Cortex of kidney (tissue), 1 donor: ENCODE results near the gene GTF3A.

ENCODE experiments used
- DNase-seq: peaks from one replicate; lab custom pipeline; 2025; lab: John Stamatoyannopoulos, UW

The GTF3A gene

DNA sequence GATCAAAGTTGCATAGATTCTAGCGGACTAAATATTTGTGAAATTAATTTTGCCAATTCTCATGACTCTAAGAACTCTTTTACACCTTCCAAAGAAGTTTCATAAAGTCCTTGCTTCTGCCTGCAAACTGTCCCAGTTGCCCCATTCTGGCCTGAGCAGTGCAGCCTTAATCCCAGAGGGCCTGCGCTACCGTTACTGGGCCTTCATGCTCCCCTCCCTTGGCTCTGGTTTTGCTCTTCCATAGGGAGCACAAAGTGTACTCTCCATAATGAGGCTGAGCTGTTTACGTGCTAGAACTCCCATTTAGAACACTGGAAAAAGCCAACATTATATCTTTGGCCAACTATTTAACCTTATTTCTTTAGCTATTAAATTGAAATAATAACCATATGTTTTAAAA is 23.9 kb downstream of the GTF3A start:
- no peak for DNase-seq

DNA sequence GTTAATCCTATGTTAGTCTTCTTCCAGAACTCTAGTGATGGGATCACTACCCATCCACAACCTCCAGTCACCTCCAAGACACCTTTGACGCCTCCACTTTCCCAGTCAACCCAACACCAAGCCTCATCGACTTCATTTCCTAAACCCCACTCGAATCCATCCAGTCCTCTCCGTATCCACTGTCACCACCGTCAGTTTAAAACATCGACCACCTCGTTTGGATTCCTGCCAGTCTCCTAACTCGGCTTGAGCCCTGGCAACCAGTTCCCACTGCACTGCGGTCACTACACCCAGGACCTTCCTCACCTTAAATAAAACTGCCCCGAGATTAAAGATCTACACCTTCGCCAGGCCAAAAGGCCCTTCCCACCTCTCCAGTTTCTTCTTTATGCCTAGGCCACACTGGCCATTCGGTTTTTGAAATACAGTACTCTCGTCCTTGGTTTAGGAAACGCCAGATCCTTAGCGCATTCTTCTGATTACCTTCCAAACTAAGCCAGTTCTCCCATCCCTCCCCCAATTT is 24.7 kb downstream of the GTF3A start:
- no peak for DNase-seq

DNA sequence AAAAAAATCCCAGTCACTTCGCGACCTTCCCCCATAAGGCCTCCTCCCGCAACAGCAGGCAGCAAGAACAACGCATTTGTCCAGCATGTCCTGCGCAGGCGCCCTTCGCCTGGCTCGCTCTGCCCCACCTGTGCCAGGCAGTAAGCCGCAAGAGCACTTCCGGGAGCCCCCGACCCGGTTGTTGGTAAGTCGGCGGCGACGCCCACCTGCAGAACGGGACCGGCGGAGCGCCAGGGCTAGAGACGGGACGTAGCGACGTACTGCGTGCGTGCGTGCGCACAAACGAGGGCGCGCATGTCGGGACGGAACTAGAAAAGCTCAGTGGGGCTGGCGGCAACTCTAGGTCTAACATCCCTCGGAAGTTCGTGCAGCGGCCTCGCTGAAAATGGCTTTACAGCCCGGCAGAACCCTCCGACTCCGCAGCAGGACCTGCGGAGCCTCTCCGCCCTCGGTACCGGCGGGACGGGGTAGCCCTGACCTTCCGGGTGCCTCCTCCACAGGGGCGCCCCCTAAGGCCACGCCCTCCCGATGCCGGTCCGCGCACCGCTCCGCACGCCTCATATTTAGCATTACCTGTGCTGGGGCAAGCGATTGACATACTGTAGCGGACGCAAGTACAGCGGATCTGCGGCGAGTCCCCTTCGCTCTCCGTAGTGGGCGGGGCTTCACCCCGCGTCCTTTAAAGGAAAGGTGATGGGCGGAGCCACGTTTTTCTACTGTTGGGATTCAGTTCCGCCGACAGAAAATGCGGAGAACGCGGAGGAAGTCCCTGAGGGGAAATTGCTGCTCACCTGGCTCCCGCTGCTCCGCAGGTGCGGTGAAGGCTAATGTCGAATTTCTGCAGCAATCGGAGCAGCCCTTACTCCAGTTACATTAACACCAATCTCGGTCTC is 25.8 kb downstream of the GTF3A start, which contains the start of gene MTIF3:
Gene MTIF3, minus strand, starts transcription at position 629 of the 893 bp plus-strand sequence. CDS start 10,116 bp downstream, outside the sequence.
- DNase-seq: peak; percentile 39

DNA sequence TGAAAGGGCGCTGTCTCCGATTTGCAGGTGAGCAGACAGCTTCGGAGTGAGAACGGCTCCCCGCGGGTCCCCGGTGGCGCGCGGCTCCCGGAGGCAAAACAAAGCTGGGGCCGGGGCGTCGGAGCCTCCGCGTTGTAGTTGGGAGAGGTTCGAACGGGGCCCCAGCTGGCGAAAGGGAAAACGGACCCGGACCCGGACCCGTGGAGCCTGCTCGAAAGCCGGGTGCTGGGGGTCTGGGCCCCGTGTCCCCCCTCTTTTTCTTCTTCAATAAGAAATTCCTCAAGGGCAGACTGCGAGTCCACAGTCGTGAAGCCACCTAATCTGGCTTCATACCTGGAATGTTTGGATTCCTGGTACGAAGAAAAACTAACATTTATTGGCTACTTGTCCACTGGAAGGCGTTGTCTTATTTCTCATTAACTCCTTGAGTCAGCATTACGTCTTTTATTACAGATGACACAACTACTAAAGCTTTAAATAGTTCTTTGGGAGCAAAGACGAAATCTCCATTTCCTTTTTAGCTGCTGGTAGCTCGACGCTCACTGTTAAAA is 26.6 kb downstream of the GTF3A start:
- DNase-seq: no peak

DNA sequence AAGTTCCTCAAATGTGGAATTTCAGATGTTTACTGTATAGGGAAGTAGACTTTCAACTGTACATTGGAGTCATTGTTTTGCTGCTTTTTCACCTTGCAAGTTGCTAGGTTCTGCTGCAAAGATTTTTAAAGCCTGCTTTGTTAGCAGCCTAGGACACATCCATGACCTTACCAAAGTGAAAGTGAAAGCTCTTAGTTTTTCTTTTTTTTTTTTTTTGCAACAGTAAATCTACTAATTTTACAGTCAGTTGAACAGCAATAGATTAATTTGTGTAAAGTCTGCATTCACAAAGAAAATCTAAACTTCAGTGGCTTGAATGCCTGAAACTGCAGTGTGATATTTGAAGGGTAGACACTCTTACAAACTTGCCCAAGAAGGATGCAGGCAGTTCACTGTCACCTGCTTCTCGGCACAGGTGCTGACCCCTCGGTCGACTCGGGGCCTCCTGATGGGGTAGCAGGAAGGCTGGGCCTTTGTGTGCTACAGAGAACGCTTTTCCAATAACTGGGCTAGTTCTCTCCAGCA is 31.0 kb downstream of the GTF3A start:
- DNase-seq: no peak

DNA sequence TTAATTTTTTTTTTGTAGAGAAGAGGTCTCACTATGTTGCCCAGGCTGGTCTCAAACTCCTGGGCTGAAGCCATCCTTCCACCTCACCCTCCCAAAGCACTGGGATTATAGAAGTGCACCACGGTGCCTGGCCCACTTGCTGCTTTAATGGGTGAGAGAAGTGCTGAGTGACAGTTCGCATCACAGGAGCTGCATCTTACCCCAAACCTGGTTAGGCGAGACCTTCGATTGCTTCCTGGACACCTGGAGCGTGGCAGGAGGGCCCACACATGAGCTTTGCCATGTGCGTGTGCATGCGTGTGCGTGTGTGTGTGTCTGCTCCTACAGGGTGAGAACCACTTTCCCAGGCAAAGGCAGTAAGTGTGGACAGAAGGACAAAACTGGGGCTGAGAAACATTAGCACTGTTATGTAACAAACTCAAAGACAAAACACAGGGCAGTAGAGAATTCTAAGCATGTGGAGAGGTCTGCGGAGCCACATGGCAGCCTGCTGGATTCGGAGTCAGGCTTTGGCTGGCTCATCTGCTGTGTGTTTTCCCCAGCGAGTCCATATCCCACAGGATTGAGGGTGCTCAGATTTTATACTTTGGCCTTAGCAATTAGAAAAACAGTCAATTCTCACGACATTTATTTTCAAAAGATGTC is 37.6 kb downstream of the GTF3A start:
- no peak for DNase-seq

DNA sequence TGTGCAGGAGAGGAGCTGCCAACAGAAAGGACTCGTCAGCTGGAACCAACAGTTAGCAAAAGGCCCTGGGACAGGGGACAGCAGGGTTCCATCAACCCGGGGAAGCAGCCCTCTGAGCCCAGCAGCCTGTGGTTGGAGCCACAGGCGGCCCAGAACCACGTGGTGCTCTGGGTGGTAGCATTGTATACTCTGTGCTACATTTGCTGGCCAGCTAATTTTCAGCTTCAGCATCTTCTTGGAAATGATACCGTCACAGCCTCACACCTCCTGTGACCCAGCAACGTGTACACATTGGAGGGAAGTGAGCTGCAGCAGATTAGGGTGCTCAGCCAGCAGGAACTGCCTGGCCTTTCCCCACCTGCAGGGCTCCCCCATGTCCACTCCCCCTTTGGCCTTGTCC is 39.1 kb downstream of the GTF3A start:
- DNase-seq: no peak

DNA sequence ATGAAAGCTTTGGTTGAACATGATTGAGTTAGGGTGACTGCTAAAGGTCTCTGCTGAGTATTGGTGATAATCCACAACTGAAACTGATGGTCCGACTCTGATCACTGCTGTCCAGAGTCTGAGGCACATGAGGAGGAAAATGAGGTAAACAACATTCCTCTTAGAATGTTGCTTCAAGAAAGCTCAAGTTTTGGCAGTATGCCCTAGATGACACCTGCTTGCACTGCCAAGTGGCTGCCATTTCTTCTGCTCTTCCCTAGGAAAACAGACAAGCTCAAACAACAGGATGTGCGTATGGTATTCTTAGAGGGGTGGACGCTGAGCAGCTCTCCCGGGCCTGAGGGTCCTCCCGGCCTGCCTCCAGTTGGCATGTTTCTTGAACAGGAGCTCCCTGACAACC is 41.2 kb downstream of the GTF3A start:
- no peak for DNase-seq

DNA sequence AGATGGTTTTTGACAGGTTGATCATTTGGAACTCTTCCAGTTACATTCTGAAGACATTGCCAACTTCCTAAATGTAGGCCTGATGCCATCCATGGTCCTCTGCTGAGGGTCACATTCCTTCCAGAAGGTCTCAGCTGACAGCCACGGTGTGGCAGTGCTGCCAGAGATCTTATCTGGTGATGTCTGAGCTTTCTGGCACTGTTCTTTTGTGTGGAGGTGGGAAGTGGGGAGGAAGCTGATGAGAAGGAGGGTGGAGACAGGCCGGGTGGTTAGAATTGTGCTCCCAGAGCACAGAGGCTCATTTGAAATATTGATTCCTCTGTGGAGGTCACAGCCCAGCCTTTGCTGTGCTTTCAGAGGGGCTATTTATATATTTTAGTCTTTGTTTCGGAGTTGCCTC is 42.1 kb downstream of the GTF3A start:
- no peak for DNase-seq

DNA sequence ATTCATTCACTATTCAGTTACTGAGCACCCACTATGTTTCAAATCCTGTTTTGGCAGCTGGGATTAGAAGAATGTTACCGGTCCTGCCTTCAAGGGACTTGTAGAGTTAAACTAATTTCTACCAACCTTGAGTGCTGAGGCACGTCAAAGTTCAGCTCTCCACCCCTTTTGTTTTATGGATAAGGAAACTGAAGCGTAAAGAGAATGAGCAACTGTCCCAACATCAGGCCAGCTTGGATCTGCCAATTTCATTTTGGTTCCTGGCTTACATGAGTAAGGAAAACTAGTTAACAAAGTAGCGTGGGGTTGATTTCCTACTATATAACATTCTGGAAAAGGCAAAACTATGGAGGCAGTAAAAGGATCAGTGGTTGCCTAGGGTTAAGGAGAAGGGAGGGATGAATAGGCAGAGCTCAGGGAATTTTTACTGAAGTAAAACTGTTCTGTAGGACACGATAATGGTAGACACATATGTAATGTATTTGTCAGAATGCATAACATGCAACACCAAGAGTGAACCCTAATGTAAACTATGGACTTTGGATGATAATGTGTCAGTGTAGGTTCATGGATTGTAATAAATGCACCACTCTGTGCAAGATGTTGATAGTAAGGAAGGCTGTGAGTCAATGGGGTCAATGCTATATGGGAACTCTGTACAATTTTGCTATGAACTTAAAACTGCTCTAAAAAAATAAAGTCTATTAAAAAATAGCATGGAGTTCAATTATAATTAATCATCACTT is 45.8 kb downstream of the GTF3A start:
- DNase-seq: no peak

DNA sequence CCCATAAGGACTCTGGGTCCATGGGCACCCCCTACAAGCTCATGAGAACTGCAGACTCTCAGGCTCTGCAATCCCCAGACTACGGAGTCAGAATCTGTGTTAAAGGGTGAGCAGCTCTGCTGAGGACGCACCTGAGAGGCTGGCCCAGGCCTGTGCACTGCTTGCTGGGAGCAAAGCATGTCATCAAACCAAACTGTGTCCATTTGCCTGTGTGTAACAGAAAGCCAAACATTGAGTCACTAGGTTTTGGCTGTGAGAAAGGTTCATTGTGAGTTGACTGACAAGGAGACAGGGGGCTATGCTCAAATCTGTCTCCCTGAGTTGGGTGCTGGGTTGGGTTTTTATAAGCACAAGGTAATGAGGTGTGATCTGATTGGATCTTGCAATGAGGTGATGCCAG is 48.0 kb downstream of the GTF3A start:
- no peak for DNase-seq

DNA sequence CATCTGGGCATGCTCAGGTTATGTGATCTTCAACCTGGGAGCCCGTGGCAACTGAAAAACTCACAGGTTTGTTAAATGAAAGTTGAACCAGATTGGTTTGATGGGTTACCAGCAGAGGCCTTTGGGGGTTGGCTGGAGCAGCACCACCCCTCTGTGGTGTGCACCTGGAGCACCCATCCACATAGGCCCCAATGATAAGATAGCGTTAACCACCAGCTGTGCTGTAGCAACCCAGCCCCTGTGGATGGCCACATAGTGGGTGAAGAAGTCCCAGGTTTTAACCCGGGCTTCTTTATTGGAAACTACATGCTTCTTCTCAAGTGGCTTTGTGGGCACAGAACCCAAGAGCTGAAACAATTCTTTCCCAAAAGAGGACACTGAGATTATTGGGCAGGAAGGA is 48.5 kb downstream of the GTF3A start:
- DNase-seq: no peak

DNA sequence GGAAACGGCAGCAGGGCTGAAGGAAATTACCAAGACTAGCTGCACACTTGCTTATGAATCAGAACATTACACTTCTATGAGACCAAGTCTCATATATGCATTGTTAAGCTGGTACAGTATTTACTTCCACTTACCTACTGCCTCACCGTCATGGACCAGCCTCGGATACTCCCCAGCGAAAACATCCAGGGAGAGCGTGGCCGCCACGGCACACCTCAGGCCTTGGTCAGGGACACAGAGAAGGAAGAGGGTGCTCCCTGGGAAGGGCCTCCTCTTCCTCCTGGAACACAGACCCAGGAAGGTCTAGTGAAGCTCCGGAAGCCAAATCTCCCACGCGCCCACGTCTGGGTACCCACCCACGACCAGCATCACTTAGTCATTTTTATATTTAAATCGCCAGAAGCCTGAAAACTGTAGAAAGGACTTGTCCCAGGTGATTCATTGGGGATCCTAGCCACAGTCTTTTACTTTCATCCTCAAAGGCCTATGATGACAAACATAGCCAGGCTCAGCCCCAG is 50.4 kb downstream of the GTF3A start:
- DNase-seq: no peak

DNA sequence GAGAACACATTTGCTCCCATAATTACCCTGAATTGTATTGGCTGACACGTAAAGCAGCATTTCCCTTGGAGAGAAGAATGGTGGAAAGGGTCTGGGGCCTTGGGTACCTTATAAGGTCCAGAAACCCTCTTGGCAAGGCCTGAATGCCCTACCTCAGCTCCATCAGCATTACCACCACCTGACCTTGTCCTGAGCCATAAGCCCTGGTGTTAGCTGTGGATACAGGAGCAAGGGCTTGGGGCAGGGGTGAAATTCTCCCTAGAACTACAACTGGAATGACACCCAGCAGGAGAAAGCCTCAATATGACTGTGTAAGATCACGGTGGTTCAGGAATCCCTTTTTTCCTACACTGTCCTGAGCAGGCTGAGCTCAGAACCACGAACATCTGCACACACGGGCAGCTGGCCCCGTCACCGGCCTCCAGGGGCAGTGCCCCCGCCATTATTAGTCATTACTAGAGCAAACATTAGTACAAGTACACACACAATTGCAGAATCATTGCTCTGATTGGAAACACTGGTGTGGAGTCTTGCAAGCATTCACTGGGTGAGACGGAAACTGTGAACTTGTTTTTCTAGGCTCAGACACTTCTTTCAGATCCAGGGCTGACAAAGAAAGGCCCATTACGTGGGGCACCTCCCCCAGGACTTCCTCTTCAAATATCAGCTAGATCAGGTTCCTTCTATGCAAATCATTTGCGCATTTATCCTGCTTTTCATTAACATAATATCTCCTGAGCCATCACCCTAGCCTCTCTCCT is 52.7 kb downstream of the GTF3A start:
- no peak for DNase-seq

DNA sequence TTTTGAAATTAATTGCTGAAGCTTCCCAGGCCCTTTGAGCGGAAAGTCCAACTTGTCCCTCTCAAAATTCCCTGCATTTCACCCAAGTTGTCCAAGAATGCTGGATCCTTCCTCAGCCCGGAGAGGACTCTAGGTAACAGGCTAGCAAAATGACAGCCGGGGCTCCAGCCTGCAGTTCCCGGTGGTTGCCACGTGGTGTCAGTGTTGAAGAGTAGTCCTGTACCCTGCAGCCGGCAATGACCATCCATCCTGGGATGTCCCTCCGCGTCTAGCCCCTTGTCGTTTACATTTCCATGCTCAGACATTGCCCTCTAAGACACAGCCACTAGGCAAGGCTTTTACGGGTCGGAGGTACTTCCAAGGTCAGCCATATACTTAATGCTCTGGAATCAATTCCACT is 57.3 kb downstream of the GTF3A start:
- DNase-seq: no peak

DNA sequence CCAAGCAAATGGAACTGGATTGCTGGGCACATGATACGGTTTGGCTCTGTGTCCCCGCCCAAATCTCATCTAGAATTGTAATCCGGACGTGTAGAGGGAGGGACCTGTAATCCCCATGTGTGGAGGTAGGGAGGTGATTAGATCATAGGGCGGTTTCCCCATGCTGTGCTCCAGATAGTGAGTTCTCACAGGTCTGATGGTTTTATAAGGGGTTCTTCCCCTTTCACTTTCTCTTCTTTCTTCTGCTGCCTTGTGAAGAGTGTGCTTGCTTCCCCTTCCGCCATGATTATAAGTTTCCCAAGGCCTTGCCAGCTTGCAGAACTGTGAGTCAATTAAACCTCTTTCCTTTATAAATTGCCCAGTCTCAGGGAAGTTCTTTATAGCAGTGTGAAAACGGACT is 58.6 kb downstream of the GTF3A start:
- DNase-seq: no peak

DNA sequence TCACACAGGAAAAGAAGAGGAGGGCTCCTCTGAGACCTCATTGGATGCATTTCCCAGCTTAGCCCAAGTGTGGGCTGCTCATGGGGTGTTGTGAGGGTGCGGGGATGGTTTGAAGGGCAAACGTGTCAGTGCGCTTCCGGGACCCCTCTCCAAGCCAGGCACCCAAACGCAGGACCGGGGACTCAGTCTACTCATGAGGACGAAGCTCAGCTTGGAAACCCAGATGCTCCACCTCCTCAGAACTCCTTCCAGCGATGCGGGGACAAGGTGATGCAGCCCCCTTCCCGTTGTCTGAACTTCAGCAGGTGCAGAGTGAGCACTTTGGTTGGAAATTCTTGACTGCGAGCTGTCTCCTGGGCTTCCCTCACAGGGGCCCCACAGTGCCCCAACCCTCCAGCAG is 59.0 kb downstream of the GTF3A start:
- DNase-seq: no peak
